ENCODE measurements around the gene TAF1B.
"Not testable (repeated sequence)": the region's sequence is repeated elsewhere in the genome, so short reads cannot be mapped to it uniquely, and the experiment has no call there.

Gene TAF1B

DNA sequence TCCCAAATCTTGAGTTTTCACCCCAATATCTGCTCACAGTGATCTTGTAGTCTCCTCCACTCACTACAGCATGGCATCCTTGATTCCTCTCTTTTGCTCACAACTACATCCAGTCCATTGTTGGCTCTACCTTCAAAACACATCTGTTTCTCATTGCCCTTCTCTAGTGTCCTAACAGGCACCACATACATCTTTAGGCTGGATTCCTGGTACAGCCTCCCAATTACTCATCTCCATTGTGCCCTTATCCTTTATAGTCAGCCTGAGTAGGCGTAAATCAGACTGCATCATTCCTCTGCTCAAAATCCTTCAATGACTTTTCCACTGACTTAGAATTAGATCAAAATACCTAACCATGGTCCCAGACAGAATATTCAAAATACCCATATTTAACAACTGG, 10.7 kb upstream of the TAF1B start:
- DNase-seq = no peak

GRCh38 chr2:9835068-9835467, 8.2 kb upstream of the TAF1B start:
- not testable (repeated sequence) for DNase-seq

DNA sequence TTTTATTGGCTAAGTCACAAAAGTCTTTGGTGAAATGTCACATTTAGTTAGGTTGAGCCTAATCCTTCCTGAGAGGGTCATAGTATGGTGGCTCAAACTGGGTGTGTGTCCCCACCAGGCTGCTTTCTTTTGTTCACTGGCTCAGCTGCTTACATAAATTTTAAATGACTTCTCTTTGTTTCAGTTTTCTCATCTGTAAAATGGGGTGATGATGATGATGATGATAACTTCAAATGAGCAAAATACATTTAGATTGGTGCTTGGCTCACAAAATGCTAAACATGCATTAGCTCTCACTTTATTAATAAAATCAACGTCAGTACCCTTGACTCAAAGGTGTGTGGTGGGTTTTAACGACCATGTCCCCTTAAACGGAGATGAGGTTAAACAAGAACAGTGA, 7.2 kb upstream of the TAF1B start:
- DNase-seq = no peak

GRCh38 chr2:9836517-9836916, 6.8 kb upstream of the TAF1B start:
- DNase-seq = no peak

- DNase-seq = no peak
These were observed 5.8 kb upstream of the TAF1B start for GRCh38 chr2:9837451-9837850.

DNA sequence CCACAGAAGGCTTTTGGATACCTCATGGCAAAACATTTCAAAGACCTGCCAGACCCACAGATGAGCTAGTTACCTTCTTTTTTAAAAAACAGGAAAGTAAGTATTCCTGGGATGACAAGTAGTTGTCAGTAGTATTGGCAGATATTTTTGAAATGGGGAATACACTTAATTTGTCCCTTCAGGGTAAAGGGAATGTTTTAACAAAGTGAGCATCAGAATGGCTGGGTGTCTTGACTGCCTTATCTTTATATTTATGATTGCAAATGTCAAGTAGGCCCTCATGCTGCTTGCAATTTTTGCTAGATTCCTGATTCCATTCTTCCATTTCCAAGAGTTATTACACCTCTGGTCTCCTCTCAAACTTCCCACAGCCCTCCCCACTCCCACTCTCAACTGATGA, 4.9 kb upstream of the TAF1B start:
- no peak for DNase-seq

GRCh38 chr2:9842487-9843228, 616 bp upstream of the TAF1B start:
- no peak for DNase-seq

DNA sequence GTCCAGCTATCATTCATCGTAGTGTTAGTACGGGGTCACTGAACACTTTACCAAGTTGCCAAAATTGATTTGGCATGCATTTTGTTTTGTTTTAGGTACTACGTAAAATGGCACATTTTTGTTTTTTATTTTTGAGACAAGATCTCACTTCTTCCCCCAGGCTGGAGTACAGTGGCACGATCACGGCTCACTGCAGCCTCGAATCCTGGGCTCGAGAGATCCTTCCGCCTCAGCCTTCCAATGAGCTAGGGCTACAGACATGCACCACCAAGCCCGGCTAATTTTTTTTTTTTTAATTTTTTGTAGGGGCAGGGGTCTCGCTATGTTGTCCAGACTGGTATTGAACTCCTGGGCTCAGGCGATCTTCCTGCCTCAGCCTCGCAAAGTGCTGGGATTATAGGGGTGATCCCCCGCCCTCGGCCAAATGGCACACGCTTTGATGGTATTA, 786 bp downstream of the TAF1B start:
- no peak for DNase-seq

GRCh38 chr2:9844576-9844975, 1.3 kb downstream of the TAF1B start:
- DNase-seq = no peak

GRCh38 chr2:9846554-9846953, 3.3 kb downstream of the TAF1B start:
- DNase-seq = no peak

DNA sequence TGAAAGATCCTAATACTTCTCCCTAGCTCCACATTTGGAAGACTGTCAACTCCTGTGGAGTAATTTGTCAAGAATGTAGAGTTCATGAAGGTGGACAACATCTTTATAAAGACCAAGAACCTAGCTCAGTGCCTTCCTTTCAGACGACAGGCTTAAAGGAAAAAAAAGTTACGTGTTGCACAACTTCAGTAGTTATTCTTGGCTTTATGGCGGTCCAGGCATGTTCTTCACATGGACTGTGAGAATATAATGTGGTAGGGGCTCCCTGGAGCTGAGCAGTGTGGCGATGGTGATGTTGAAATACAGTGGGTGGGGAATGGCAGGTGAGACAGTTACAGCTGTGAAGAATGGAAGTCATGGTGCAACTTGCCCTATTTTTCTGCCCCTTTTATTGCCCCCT, 3.9 kb downstream of the TAF1B start:
- DNase-seq = no peak

DNA sequence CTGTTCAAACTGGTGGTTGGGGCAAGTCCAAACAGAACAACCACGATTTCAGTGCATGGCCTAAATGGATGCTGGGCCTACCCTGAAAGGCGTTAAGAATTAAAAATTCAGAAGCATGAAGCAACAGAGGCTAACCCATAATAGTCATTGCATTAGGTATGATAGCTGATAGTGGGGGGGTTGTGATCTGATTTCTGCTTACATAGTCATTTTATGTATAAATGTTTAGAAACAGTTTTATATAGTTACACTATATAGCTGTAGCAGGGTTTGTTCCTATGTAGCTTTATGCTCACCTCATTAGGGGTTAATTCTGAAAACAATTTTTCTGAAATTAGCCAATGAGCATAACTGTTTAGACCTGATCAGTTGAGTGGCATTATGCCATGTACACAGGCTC, 9.6 kb downstream of the TAF1B start:
- DNase-seq = no peak

DNA sequence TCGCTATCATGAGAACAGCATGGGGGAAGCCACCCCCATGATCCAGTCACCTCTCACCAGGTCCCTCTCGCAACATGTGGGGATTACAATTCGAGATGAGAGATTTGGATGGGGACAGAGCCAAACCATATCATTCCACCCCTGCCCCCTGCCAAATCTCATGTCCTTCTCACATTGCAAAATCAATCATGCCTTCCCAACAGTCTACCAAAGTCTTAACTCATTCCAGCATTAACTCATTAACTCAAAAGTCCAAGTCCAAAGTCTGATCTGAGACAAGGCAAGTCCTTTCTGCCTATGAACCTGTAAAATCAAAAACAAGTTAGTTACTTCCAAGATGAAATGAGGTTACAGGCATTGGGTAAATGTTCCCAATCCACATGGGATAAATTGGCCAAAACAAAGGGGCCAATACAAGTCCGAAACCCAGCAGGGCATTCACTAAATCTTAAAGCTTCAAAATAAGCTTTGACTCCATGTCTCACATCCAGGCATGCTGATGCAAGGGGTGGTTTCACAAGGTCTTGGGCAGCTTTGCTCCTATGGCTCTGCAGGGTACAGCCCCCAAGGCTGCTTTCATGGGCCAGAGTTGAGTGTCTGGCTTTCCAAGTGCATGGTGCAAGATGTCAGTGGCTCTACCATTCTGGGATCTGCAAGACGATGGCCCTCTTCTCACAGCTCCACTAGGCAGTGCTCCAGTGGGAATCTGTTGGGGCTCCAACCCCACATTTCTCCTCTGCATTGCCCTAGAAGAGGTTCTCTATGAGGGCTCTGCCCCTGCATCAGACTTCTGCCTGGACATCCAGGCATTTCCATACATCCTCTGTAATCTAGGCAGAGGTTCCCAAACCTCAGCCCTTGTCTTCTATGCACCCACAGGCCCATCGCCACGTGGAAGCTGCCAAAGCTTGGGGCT, 14.8 kb downstream of the TAF1B start:
- no peak for DNase-seq

GRCh38 chr2:9858730-9859068, 15.4 kb downstream of the TAF1B start:
- DNase-seq = no peak

- DNase-seq = not testable (repeated sequence)
These were observed 17.8 kb downstream of the TAF1B start for GRCh38 chr2:9860922-9861580.

GRCh38 chr2:9867881-9868280, 24.6 kb downstream of the TAF1B start:
- no peak for DNase-seq

- no peak for DNase-seq
These were observed 30.1 kb downstream of the TAF1B start for GRCh38 chr2:9873337-9873736.

- no peak for DNase-seq
These were observed 33.8 kb downstream of the TAF1B start for GRCh38 chr2:9877026-9877425.

- DNase-seq = no peak
These were observed 34.5 kb downstream of the TAF1B start for GRCh38 chr2:9877726-9878125.

- DNase-seq = no peak
These were observed 36.4 kb downstream of the TAF1B start for GRCh38 chr2:9879455-9880194.

DNA sequence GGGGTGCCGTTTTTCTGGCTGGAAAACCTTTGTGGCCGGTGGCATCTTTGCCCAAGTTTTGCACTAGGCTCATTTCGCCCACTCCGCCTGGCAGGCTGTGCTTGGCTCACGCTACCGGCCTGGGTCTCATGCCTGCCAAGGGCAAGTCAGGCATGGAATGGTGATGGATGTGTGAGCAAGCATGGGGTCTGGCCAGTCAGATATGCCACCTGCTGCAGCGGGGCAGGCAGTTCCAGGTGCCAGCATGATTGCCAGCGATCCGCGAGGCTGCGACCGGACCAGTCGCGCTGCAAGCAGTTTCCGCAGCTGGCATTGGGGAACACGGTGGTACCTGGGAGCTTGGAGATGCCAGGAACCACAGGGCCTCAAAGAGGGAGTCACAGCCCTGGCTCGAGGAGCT, 40.6 kb downstream of the TAF1B start:
- DNase-seq = no peak

- DNase-seq = no peak
These were observed 41.2 kb downstream of the TAF1B start for GRCh38 chr2:9884436-9884835.

All from activated CD4-positive, alpha-beta T cell treated with anti-CD3 and anti-CD28 coated beads, Interleukin-2, amount 50 U/mL, for 4 hours (primary cell).